A549 treated with RU486 at 1 μM for 4 hours (cell line): ENCODE results near the gene ASPRV1. TPM values are rescaled to one million over a fixed set of nuclear protein-coding genes. Genes with fewer than 3 reads are reported as not detected.

ENCODE experiments used
- total RNA-seq: library from RNA; stranded (reverse); fragments of 200-300 nt; extraction: Qiagen RNA extraction; gene quantifications from 5 replicates; pipeline ENCODE4 v1.2.3, GENCODE V29; 2022; ENCODE audit warnings: low read depth

ASPRV1 gene
- total RNA-seq, result 0.17 to 0.29 TPM (median 0.23 TPM) in 5 replicates

DNA sequence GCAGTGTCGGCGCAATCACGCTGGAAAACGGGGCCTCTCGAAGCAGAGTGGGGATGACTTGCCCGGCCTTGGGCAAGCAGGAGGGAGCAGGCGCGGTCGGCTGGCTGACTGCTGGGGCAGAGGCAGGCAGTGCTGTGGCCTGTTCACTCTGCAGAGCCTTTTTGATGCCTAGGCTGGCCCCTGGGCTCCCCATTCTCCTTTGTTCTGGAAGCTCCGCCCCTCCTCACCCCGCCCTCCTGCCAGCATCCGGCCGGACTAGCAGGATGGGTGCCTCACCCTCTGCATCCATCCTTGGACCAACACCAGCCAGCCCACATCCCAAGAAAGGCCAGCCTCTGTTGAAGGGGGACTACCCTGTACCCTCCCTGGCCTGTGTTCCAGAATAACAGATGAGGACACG lies at the start of gene ASPRV1:
ASPRV1 (minus strand) TSS at position 136 of the 400 bp plus-strand sequence. CDS start 195 bp downstream, outside the sequence.

DNA sequence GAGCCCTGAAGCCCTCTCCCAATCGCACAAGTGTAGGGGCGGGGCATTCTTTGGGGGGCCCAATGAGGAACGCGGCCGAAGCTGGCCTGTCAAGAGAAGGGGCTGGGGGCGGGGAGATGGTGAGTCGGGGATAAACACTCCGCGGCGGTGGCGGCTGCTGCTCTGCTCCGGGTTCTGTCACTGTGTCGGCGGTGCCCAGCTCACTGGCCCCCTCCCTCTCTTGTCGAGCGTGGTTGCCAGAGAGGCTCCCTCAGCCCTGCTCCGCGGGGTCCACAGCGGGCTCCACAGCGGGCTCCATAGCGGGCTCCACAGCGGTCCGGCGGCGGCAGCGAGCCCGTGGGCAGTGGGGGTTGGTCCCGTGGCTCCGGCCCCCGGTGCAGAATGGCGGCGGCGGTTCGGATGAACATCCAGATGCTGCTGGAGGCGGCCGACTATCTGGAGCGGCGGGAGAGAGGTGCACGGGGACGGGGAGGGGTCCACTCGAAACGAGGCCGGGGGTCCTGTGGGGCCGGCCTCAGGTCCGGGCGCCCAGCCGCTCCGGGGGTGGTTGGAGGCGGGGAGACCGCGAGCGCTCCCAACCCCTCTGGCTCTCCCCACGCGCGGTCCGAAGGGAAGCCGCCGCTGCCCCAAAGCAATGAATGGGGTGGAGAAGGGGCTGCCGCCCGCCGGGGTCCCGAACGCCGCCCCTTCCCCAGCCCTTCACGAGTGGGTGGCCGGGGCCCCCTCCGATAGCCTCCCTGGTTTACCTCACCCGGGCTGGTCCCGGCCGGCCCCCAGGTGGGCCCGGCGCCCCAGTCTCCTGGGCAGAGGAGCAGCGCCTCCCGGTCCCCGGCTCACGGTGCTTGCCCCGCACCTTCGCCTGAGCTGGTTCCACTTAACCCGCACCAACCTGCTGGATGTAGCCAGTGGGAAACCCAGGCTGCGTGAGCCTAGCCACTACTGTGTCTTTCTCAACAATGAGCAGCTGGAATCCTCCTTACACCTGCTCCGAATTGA lies 46.2 kb downstream of the ASPRV1 start, which contains the start of gene MXD1:
MXD1 (plus strand) TSS at position 160 of the 996 bp plus-strand sequence; CDS start at position 382, 222 bp downstream.

Other genes starting within 250 kb of the ASPRV1 start
- gene ANXA4, start 219.5 kb downstream of the ASPRV1 start, total RNA-seq, result 319 to 368 TPM (median 349 TPM) in 5 replicates
- 5.5 to 12.1 TPM (median 10.1 TPM) in 5 replicates for gene GMCL1, start 132.0 kb downstream of the ASPRV1 start, total RNA-seq
- 40.6 to 76.0 TPM (median 57.7 TPM) in 5 replicates for gene SNRNP27, start 67.7 kb downstream of the ASPRV1 start, total RNA-seq
- gene MXD1, start 46.5 kb downstream of the ASPRV1 start, total RNA-seq, result 1.1 to 2.4 TPM (median 2.0 TPM) in 5 replicates
- 371 to 437 TPM (median 419 TPM) in 5 replicates for gene PCBP1, start 125.8 kb upstream of the ASPRV1 start, total RNA-seq
- 6.5 to 9.9 TPM (median 8.1 TPM) in 5 replicates for gene C2orf42, start 229.4 kb upstream of the ASPRV1 start, total RNA-seq